ENCODE measurements around the gene PSMD13.
"Not testable (repeated sequence)": the region's sequence is repeated elsewhere in the genome, so short reads cannot be mapped to it uniquely, and the experiment has no call there.

PSMD13 gene

GRCh38 chr11:236774-237767, at the start of gene PSMD13:
PSMD13 (plus strand) TSS chr11:236976; CDS start chr11:237050, 74 bp downstream.
- DNase-seq (ENCODE audit: low read depth in 2 of 2, low spot score in 1 of 2), result peak; percentile 66 to 81

- not testable (repeated sequence) for DNase-seq (ENCODE audit: low read depth in 2 of 2, low spot score in 1 of 2)
Measured at GRCh38 chr11:189200-189783, 47.5 kb upstream of the PSMD13 start.

DNA sequence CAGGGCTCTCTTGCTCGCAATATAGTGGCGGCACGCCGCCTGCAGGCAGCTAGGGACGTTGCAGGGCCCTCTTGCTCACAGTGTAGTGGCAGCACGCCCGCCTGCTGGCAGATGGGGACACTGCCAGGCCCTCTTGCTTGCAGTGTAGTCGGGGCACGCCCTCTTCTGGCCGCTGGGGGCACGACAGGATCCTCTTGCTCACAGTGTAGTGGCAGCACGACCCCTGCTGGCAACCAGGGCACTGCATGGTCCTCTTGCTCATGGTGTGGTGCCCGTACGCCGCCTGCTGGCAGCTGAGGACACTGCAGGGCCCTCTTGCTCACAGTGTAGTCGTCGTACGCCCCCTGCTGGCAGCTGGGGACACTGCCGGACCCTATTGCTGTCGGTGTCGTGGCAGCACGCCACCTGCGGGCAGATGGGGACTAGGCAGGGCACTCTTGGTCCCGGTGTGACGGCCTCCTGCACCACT, 46.9 kb upstream of the PSMD13 start:
- not testable (repeated sequence) for DNase-seq (ENCODE audit: low read depth in 2 of 2, low spot score in 1 of 2)

- DNase-seq (ENCODE audit: low read depth in 2 of 2, low spot score in 1 of 2), result not testable (repeated sequence)
Measured at GRCh38 chr11:190546-190945, 46.2 kb upstream of the PSMD13 start.

DNA sequence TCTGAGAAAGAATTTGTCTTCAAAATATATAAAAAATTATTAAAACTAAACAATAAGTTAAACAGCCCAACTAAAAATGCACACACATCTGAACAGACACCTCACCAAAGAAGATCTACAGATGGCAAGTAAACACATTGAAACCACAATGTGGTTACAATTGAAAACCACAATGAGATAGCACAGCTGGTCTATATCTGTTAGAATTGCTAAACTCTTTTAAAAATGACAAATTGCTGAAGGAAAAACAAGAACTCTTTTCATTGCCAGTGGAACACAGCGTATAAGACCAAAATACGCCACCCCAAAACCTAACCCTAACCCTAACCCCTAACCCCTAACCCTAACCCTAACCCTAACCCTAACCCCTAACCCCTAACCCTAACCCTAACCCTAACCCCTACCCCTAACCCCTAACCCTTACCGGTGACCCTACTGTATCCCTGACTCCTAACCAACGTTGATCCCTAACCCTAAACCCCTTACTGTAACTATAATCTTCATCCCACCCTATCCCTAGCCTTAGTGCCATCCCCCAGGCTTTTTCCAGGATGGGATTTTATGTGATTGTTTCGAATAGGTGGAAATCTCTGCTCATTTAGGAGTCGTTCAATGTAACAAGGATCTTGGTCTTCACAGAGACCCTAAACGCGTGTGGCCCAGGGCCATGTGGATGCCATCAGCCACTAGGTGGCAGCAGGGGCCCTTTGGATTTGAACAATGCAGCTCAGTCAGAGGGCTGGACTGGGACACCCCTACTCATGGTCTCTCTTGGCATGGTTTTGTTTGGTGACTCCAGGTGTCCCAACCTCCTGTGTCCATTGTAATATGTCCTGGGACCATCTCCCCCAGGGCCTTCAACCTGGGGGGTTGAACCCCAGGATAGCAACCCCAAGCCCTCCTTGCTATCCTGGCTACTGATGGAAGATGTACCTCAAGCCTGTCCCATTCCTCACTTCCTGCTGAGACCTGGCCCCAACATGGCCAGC, 45.0 kb upstream of the PSMD13 start:
- DNase-seq (ENCODE audit: low read depth in 2 of 2, low spot score in 1 of 2), result peak in 1 of 2 donors; percentile 41

GRCh38 chr11:192674-193128, 44.1 kb upstream of the PSMD13 start, which contains the start of gene SCGB1C1:
SCGB1C1 (plus strand) TSS chr11:193078; CDS start chr11:193100, 22 bp downstream.
- DNase-seq (ENCODE audit: low read depth in 2 of 2, low spot score in 1 of 2), result not testable (repeated sequence)

DNA sequence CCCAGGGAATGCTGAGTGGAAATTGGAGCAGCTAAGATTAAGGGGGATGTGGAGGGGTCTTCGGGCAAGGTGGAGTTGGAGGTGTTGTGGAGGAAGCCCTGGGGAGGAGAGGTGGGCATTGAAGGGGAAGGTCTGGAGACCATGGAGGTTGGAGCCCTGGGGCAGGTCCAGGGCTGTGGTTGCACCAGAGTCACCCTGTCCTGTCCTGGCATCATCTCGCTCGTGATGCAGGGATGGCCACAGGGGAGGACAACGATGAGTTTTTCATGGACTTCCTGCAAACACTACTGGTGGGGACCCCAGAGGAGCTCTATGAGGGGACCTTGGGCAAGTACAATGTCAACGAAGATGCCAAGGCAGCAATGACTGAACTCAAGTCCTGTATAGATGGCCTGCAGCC, 43.3 kb upstream of the PSMD13 start:
- DNase-seq (ENCODE audit: low read depth in 2 of 2, low spot score in 1 of 2), result not testable (repeated sequence)

DNA sequence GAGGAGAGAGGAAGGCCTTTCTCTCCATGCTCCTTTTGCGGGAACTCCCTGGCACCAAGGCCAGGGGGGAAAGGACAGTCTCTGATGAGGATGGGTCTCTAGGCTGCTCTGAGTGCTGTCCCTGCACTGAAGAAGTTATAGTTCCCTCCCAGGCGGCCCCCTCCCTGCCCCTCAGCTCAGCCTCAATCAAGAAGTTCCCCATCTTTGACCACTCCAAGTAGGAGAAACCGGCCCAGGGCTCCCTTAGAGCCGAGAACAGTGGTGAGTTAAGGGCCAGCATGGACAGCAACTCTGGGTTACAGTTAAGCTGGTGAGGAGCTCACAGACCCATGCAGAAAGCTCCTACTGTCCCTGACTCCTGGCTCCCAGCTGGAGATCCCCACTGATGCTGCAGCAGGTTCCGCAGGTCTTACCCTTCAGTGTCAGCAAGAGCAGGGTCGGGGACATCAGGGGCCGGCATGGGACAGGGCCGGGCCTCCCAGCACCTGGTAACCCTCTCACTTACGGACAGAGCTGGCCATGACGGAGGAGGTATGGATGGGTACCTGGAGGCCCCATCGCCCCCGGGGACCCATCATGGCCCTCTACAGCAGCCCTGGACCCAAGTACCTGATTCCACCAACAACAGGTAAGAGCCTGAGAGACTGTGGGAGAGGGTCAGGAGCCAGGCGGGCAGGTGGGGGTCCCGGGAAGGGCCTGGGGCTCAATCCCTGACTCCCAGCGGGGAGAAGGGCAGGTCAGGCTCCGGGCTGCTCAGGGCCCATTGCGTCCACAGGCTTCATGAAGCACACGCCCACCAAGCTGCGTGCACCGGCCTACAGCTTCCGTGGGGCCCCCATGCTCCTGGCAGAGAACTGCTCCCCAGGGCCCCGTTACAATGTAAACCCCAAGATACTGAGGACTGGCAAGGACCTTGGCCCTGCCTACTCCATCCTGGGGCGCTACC, 39.7 kb upstream of the PSMD13 start:
- no peak for DNase-seq (ENCODE audit: low read depth in 2 of 2, low spot score in 1 of 2)

DNA sequence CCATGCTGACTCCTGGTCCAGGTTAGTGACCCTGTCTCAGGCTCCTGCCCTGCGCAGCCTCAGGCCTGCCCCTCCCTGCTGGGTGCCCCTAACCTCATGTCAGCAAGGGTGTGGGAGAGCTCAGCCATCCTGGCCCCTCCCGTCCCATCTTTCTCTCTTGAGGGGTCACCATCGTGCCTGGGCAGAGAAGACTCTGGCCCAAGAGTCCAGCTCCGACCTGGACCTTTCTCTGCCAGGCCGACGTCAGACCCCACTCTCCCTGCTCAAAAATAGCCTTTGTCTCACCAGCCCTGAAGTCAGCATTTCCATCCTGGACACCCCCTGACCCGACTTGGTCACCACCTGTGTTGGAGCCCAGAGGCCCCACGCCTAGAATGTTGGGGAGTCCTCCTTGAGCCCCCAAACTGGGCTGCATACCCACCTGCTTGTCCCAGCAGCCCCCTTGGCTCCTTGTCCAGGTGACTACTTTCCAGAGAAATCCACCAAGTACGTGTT, 39.0 kb upstream of the PSMD13 start:
- DNase-seq (ENCODE audit: low read depth in 2 of 2, low spot score in 1 of 2), result no peak

- DNase-seq (ENCODE audit: low read depth in 2 of 2, low spot score in 1 of 2), result no peak
Measured at GRCh38 chr11:198236-198806, 38.5 kb upstream of the PSMD13 start.

- DNase-seq (ENCODE audit: low read depth in 2 of 2, low spot score in 1 of 2), result no peak
Measured at GRCh38 chr11:199004-199581, 37.7 kb upstream of the PSMD13 start.

DNA sequence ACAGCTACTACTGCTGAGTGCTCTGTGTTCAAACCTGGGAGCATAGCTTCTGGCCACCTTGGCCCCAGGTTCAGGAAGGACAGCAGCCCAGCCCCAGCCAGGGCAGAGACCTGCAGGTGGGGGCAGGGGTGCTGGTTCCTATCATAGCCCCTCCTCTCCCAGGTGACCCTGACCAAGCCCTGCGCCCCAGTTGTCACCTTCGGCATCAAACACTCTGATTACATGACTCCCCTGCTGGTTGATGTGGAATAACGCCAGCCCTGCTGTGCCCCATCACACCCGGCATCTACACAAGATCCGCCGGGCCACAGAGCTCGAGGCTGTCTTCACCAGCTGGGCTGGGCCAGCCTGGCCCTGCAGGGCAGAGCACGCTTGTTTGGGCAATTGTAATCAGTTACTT, 37.0 kb upstream of the PSMD13 start:
- DNase-seq (ENCODE audit: low read depth in 2 of 2, low spot score in 1 of 2), result no peak

DNA sequence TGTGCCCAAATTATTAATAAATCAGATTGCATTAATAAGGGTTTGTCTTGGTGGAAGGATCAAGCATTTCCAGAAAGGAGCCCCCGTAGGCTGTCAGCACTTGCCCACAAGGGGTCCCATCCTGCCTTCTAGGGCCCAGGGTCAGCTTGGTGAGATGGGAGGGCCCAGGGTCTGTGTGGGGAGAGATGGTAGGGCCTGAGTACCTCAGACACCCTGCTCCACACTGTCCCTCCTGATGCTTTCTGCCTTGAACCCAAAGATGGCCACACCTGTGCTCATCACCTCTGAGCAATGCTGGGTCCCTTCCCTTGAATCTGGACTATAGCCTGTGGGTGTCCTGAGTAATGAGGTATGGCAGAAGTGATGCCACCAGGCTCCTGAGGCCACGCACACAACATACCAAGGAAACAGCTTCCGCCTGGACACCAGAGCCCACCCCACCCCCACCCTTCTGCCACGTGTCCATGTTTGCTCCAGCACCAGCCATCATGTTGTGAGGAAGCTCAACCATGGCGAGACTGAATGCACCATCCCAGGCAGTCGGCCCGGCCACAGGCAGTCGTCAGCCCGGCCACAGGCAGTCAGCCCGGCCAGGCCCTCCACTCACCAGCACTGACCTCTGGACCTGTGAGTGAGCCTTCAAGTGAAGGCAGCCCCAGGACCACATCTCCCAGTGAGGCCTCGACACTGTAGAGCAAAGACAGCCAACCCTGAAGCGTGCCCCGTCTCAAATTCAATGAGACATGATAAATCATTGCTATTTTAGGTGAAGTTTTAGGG, 36.4 kb upstream of the PSMD13 start:
- DNase-seq (ENCODE audit: low read depth in 2 of 2, low spot score in 1 of 2), result no peak

GRCh38 chr11:201966-202365, 34.8 kb upstream of the PSMD13 start:
- DNase-seq (ENCODE audit: low read depth in 2 of 2, low spot score in 1 of 2), result no peak

DNA sequence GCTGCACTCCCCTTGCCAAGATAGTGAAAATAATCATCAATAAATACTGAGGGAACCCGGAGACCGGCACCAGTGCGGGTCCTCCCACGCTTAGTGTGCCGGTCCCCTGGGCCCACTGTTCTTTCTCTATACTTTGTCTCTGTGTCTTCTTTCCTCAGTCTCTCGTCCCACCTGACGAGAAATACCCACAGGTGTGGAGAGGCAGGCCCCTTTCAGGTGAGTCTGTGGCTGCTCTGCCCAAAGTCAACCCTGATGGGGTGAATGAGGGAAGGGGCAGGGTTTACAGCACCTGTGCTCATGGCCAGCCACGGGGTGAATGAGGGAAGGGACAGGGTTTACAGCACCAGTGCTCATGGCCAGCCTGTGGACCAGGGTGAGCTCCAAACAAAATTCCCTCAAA, 34.3 kb upstream of the PSMD13 start:
- no peak for DNase-seq (ENCODE audit: low read depth in 2 of 2, low spot score in 1 of 2)

DNA sequence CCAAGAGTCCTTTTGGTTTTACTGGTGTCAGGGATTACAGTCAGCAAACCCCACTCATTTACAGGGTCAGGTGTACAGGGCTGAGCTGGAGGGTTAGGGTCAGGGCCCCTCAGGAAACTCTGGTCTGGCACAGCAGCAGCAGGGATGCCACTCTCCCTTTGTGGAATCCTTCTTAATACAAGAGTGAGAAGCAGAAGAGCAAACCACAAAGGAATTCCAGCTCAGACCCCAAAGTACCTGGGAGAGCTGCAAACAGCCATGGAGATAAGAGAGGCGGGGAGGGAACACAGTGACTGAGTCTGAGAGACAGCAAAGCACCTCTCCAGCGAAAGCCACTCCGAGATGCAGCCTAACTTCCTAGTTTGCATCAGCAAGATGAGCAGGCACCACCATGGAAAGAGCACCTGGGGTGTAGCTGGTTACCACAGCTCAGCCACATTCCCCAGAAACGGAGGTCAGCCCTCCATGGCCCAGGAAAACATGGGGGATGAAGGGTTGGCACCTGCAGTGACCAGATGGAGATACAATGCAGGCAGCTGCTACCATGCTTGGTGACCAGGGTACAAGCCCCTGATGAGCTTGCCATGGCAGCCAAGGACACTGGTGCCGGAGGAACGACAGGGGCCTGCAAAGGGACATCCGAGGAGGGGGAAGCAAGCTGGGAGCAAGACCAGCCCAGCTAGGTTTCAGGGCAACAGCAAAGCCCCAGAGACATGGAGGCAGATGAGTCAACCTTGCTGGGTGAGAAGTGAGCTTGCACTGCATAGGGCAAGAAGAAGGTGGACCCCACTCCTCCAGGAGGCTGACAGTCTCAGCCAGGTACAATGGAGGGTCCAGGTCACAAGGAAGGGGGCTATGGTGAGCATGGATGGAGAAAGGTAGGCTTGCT, 33.5 kb upstream of the PSMD13 start:
- DNase-seq (ENCODE audit: low read depth in 2 of 2, low spot score in 1 of 2), result no peak

Data from stimulated activated CD8-positive, alpha-beta memory T cell treated with anti-CD3 and anti-CD28 coated beads, Interleukin-4, amount 100 ng/mL, for 4 hours (primary cell).